NB4 (cell line): ENCODE measurements around the gene FXN.

Source experiments
- CTCF ChIP-seq: IDR thresholded peaks from one replicate; pipeline ENCODE4 v1.5.1; 2012; ENCODE audit warnings: low read depth, low read length
- MAX ChIP-seq: IDR thresholded peaks from 2 replicates; pipeline ENCODE4 v1.6.1; 2011; ENCODE audit warnings: low read depth, low read length
- MYC ChIP-seq: IDR thresholded peaks from 2 replicates; pipeline ENCODE4 v1.6.1; 2011; ENCODE audit warnings: low read depth, low read length
- POLR2A ChIP-seq: IDR thresholded peaks from 2 replicates; pipeline ENCODE4 v1.6.1; 2011; ENCODE audit warnings: mild to moderate bottlenecking; ENCODE audit not compliant: insufficient read length; ENCODE audit errors: extremely low read depth

- TF ChIP-seq POLR2A (no peak), CTCF (no peak), MAX (no peak), MYC (no peak)
Observed at GRCh38 chr9:69047371-69047770, 11.8 kb downstream of the FXN start.
